ENCODE results near the gene MARCHF10. TPM values are rescaled to one million over a fixed set of nuclear protein-coding genes. Genes with fewer than 3 reads are reported as not detected.

Gene MARCHF10
- total and polyA plus RNA-seq, 4 donors, result not detected

- ATAC-seq (ENCODE audit: low FRiP score), result no peak
These were observed 11.8 kb downstream of the MARCHF10 start for GRCh38 chr17:62796291-62796690.

DNA sequence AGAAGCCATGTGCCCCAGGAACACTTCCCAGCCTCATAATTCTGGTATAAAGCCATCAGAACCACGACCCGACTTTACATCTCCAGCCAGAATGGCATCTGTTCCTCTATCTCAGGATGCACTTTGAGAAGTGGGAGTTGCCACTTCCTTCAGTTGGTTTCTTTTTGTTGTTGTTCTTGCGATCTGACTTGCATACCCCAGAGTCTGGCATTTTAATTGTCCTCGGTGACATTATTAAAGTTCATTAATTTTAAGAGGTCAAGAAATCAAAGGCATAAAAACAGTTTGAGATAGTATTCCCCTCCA is 13.5 kb downstream of the MARCHF10 start:
- Histone ChIP-seq H3K27ac (ENCODE audit: low read depth in 1 of 2, low read length in 2 of 2) (no peak overlapping the region), H3K4me1 (ENCODE audit: control insufficient read depth in 1 of 2, insufficient read depth in 2 of 2, low read length in 2 of 2) (no peaks in the 10 kb centered on the region), H3K4me3 (ENCODE audit: low read length in 2 of 2) (no peak overlapping the region), H3K9me3 (ENCODE audit: control insufficient read depth, low read length) (no peaks in the 10 kb centered on the region), H3K27me3 (ENCODE audit: control insufficient read depth in 1 of 2, insufficient read depth in 2 of 2, low read length in 1 of 2) (no peaks in the 10 kb centered on the region), H3K36me3 (ENCODE audit: control insufficient read depth in 1 of 2, insufficient read depth in 2 of 2, low read length in 1 of 2) (no peaks in the 10 kb centered on the region)
- no peak for ATAC-seq (ENCODE audit: low FRiP score)
- intact Hi-C loops (cut with DNase I), result no loop called here
- WGBS, 2 donors, result 77 to 87% methylated on average over 4 of the region's 4 CpGs
- DNase-seq, result no peak

More at GRCh38 chr17:62796291-62796690, 11.8 kb downstream of the MARCHF10 start:
- Histone ChIP-seq H3K36me3 (ENCODE audit: control insufficient read depth in 1 of 2, insufficient read depth in 2 of 2, low read length in 1 of 2) (no peaks in the 10 kb centered on the region), H3K4me1 (ENCODE audit: control insufficient read depth in 1 of 2, insufficient read depth in 2 of 2, low read length in 2 of 2) (no peaks in the 10 kb centered on the region), H3K4me3 (ENCODE audit: low read length in 2 of 2) (no peak overlapping the region), H3K9me3 (ENCODE audit: control insufficient read depth, low read length) (no peaks in the 10 kb centered on the region), H3K27me3 (ENCODE audit: control insufficient read depth in 1 of 2, insufficient read depth in 2 of 2, low read length in 1 of 2) (no peaks in the 10 kb centered on the region), H3K27ac (ENCODE audit: low read depth in 1 of 2, low read length in 2 of 2) (no peak overlapping the region)
- no peak for DNase-seq
- intact Hi-C loops (cut with DNase I), result no loop called here
- WGBS, 2 donors, result 94 to 100% methylated on average over 1 of the region's 1 CpG

DNA sequence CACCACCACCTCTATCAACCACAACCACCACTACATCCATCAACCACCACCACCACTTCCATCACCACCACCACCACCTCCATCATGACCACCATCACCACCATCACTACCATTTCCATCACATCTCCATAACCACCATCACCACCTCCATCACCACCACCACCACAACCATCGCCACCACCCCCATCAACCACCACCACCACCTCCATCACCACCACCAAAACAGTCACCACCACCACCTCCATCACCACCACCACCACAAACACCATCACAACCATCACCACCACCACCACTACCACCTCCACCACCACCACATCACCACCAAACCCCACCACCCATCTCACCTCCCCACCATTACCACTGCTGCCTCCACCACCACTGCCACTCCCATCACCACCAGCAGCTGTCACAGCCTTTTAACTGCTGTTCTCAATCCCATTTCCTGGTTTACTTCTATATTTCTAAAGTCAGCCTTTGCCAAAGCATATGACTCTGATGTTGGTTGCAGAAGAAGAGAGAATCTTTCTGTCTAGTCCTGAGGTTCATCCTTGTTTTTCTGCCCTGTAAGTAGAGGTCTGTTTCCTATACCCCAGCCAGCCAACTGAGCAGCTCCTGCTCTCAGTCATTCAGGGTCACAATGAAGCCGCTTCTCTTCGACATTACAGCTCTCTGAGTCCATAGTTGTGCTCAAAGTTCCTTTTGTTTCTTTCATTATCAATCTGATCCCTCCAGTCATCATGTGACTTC is 14.0 kb downstream of the MARCHF10 start:
- intact Hi-C loops (cut with DNase I), result no loop called here
- no peak for DNase-seq
- no peaks in the 10 kb centered on the region for H3K9me3 ChIP-seq (ENCODE audit: control insufficient read depth, low read length)
- no peaks in the 10 kb centered on the region for H3K4me1 ChIP-seq (ENCODE audit: control insufficient read depth in 1 of 2, insufficient read depth in 2 of 2, low read length in 2 of 2)
- ATAC-seq (ENCODE audit: low FRiP score), result no peak
- no peak overlapping the region for H3K4me3 ChIP-seq (ENCODE audit: low read length in 2 of 2)
- H3K36me3 ChIP-seq (ENCODE audit: control insufficient read depth in 1 of 2, insufficient read depth in 2 of 2, low read length in 1 of 2), result no peaks in the 10 kb centered on the region
- WGBS, 2 donors, result 91 to 98% methylated on average over 3 of the region's 3 CpGs
- no peaks in the 10 kb centered on the region for H3K27me3 ChIP-seq (ENCODE audit: control insufficient read depth in 1 of 2, insufficient read depth in 2 of 2, low read length in 1 of 2)
- H3K27ac ChIP-seq (ENCODE audit: low read depth in 1 of 2, low read length in 2 of 2), result no peak overlapping the region

DNA sequence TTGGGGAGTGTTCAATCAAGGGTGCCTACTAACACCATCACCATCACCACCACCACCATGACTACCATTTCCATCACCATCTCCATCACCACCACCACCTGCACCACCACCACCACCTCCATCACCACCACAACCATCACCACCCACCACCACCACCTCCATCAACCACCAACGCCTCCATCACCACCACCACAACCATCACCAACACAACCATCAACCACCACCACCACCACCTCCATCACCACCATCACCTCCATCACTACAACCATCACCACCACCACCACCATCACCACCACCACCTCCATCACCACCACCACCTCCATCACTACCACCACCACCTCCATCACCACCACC is 15.7 kb downstream of the MARCHF10 start:
- no peak overlapping the region for H3K27ac ChIP-seq (ENCODE audit: low read depth in 1 of 2, low read length in 2 of 2)
- ATAC-seq (ENCODE audit: low FRiP score) (no peak), DNase-seq (no peak)
- H3K9me3 ChIP-seq (ENCODE audit: control insufficient read depth, low read length), result no peaks in the 10 kb centered on the region
- no peak overlapping the region for H3K4me3 ChIP-seq (ENCODE audit: low read length in 2 of 2)
- no peaks in the 10 kb centered on the region for H3K36me3 ChIP-seq (ENCODE audit: control insufficient read depth in 1 of 2, insufficient read depth in 2 of 2, low read length in 1 of 2)
- 100% methylated on average over 1 of the region's 1 CpG for WGBS, 2 donors
- intact Hi-C loops (cut with DNase I), result no loop called here
- H3K4me1 ChIP-seq (ENCODE audit: control insufficient read depth in 1 of 2, insufficient read depth in 2 of 2, low read length in 2 of 2), result no peaks in the 10 kb centered on the region
- H3K27me3 ChIP-seq (ENCODE audit: control insufficient read depth in 1 of 2, insufficient read depth in 2 of 2, low read length in 1 of 2), result no peaks in the 10 kb centered on the region

DNA sequence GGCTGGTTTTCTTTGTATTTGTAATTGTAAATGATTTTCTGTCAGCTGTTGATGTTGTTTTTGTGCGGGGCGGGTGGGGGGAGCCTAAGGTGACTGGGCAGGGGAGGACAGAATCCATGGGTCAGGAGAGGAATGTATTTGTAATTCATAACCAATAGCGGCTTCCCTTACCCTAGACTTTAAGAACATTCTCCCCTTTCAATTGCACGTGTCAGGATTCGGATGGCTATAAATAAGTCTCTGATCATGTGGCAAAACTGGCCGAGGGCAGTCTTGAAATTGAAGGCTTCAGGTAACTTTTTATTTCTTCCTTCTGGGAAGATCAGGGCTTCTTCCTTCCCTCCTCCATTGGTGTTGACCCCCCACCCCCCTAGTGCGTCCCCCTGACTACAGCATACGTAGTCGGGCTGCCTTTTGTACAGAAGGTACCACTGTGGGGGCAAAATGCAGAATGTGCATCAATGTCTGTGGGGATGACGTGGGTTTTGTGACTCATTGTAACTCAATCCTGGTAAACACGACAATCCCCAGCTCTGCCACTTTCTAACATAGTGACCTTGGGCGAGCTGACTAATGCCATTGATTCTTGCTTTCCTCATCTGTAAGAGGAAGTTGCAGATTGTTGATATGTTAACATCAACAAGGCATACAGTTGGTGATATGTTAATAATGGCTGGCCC is 16.2 kb downstream of the MARCHF10 start:
- intact Hi-C loops (cut with DNase I), result no loop called here
- Histone ChIP-seq H3K27me3 (ENCODE audit: control insufficient read depth in 1 of 2, insufficient read depth in 2 of 2, low read length in 1 of 2) (no peaks in the 10 kb centered on the region), H3K9me3 (ENCODE audit: control insufficient read depth, low read length) (no peaks in the 10 kb centered on the region), H3K4me3 (ENCODE audit: low read length in 2 of 2) (no peak overlapping the region), H3K4me1 (ENCODE audit: control insufficient read depth in 1 of 2, insufficient read depth in 2 of 2, low read length in 2 of 2) (no peaks in the 10 kb centered on the region), H3K27ac (ENCODE audit: low read depth in 1 of 2, low read length in 2 of 2) (no peak overlapping the region), H3K36me3 (ENCODE audit: control insufficient read depth in 1 of 2, insufficient read depth in 2 of 2, low read length in 1 of 2) (no peaks in the 10 kb centered on the region)
- ATAC-seq (ENCODE audit: low FRiP score) (no peak), DNase-seq (no peak)
- 76 to 80% methylated on average over 12 of the region's 12 CpGs for WGBS, 2 donors

DNA sequence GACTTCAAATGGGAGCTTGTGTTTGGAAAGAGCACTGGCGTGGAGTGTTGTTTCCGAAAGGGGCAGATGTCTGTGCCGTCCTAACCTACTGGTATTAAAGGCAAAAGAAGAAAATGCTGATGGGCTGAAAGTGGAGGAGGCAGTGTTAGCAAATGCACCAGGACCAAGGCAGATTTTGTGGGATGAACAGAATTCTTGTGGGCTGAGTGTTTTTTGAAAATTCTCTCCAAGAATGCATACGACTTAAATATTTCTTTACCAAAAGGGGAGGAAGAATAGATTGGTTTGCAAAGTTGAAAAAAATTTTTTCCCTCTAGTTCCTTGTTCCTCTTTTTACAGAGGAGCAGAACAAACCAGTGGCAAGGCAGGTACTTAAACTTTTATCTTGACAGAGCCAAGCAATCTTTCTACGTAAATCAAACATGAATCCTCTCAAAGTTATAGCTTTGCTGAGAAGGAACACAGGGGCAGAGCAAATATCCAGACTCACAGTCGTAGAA is 16.8 kb downstream of the MARCHF10 start:
- DNase-seq (no peak), ATAC-seq (ENCODE audit: low FRiP score) (no peak)
- H3K9me3 ChIP-seq (ENCODE audit: control insufficient read depth, low read length), result no peaks in the 10 kb centered on the region
- intact Hi-C loops (cut with DNase I), result no loop called here
- no peaks in the 10 kb centered on the region for H3K27me3 ChIP-seq (ENCODE audit: control insufficient read depth in 1 of 2, insufficient read depth in 2 of 2, low read length in 1 of 2)
- no peaks in the 10 kb centered on the region for H3K4me1 ChIP-seq (ENCODE audit: control insufficient read depth in 1 of 2, insufficient read depth in 2 of 2, low read length in 2 of 2)
- no peak overlapping the region for H3K4me3 ChIP-seq (ENCODE audit: low read length in 2 of 2)
- H3K27ac ChIP-seq (ENCODE audit: low read depth in 1 of 2, low read length in 2 of 2), result no peak overlapping the region
- 64 to 68% methylated on average over 6 of the region's 6 CpGs for WGBS, 2 donors
- H3K36me3 ChIP-seq (ENCODE audit: control insufficient read depth in 1 of 2, insufficient read depth in 2 of 2, low read length in 1 of 2), result no peaks in the 10 kb centered on the region

GRCh38 chr17:62790564-62790986 is 17.5 kb downstream of the MARCHF10 start:
- no peaks in the 10 kb centered on the region for H3K4me1 ChIP-seq (ENCODE audit: control insufficient read depth in 1 of 2, insufficient read depth in 2 of 2, low read length in 2 of 2)
- no peak for DNase-seq
- H3K4me3 ChIP-seq (ENCODE audit: low read length in 2 of 2), result no peak overlapping the region
- H3K36me3 ChIP-seq (ENCODE audit: control insufficient read depth in 1 of 2, insufficient read depth in 2 of 2, low read length in 1 of 2), result no peaks in the 10 kb centered on the region
- intact Hi-C loops (cut with DNase I), result no loop called here
- no peak overlapping the region for H3K27ac ChIP-seq (ENCODE audit: low read depth in 1 of 2, low read length in 2 of 2)
- no peak for ATAC-seq (ENCODE audit: low FRiP score)
- WGBS, 2 donors, result 64 to 68% methylated on average over 7 of the region's 7 CpGs
- no peaks in the 10 kb centered on the region for H3K27me3 ChIP-seq (ENCODE audit: control insufficient read depth in 1 of 2, insufficient read depth in 2 of 2, low read length in 1 of 2)
- H3K9me3 ChIP-seq (ENCODE audit: control insufficient read depth, low read length), result no peaks in the 10 kb centered on the region

DNA sequence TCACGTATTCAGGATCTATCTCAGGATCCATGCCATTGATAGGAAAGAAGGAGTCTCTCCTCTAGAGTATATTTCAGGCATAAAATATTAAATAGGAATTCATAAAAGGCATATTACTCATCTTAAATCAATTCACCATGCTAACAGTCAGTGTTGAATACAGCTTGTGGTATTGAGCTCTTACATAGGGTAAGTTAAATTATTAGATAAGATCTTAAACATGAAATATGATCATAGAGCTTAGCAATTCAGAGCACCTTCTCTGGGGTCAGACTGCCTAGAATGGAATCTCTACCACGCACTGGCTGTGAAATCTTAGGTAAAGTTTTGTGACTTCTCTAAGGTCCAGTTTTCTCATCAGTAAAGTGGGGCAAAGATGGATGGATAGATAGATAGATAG is 20.7 kb downstream of the MARCHF10 start:
- Histone ChIP-seq H3K27me3 (ENCODE audit: control insufficient read depth in 1 of 2, insufficient read depth in 2 of 2, low read length in 1 of 2) (no peaks in the 10 kb centered on the region), H3K9me3 (ENCODE audit: control insufficient read depth, low read length) (no peaks in the 10 kb centered on the region), H3K36me3 (ENCODE audit: control insufficient read depth in 1 of 2, insufficient read depth in 2 of 2, low read length in 1 of 2) (no peaks in the 10 kb centered on the region), H3K4me1 (ENCODE audit: control insufficient read depth in 1 of 2, insufficient read depth in 2 of 2, low read length in 2 of 2) (no peaks in the 10 kb centered on the region), H3K4me3 (ENCODE audit: low read length in 2 of 2) (no peak overlapping the region), H3K27ac (ENCODE audit: low read depth in 1 of 2, low read length in 2 of 2) (no peak overlapping the region)
- intact Hi-C loops (cut with DNase I), result no loop called here
- DNase-seq, result no peak
- no peak for ATAC-seq (ENCODE audit: low FRiP score)
- 90 to 93% methylated on average over 2 of the region's 2 CpGs for WGBS, 2 donors

- WGBS, 2 donors, result 76 to 80% methylated on average over 2 of the region's 2 CpGs
- Histone ChIP-seq H3K27ac (ENCODE audit: low read depth in 1 of 2, low read length in 2 of 2) (no peak overlapping the region), H3K27me3 (ENCODE audit: control insufficient read depth in 1 of 2, insufficient read depth in 2 of 2, low read length in 1 of 2) (no peaks in the 10 kb centered on the region), H3K36me3 (ENCODE audit: control insufficient read depth in 1 of 2, insufficient read depth in 2 of 2, low read length in 1 of 2) (no peaks in the 10 kb centered on the region), H3K4me3 (ENCODE audit: low read length in 2 of 2) (no peak overlapping the region), H3K4me1 (ENCODE audit: control insufficient read depth in 1 of 2, insufficient read depth in 2 of 2, low read length in 2 of 2) (no peaks in the 10 kb centered on the region), H3K9me3 (ENCODE audit: control insufficient read depth, low read length) (no peaks in the 10 kb centered on the region)
- intact Hi-C loops (cut with DNase I), result no loop called here
- DNase-seq (no peak), ATAC-seq (ENCODE audit: low FRiP score) (no peak)
These were observed 21.5 kb downstream of the MARCHF10 start for GRCh38 chr17:62786646-62787045.

All from aorta (tissue), 5 donors.